OCI-LY7 (cell line): Measurements from ENCODE around the gene GNAQ. TPM values are rescaled to one million over a fixed set of nuclear protein-coding genes. Genes with fewer than 3 reads are reported as not detected.

Experiments
- BruUV-seq: library from RNA; stranded (reverse); fragments of 400-500 nt; replicated peaks from 2 replicates; lab custom pipeline; 2021; lab: Mats Ljungman, UMichigan
- CTCF ChIA-PET: fragments of 300-600 bp; sonication (Branson Sonifier 250); formaldehyde crosslinking; loops from one replicate; lab custom pipeline; 2022; ENCODE audit warnings: antibody characterized with exemption; ENCODE audit not compliant: unreplicated experiment; lab: Charles Lee
- POLR2A ChIA-PET: fragments of 300-600 bp; sonication (Branson Sonifier 250); formaldehyde crosslinking; loops from one replicate; lab custom pipeline; 2022; ENCODE audit warnings: antibody characterized with exemption; lab: Charles Lee
- DNase-seq: peaks from one replicate; pipeline ENCODE4 v3.0.0-alpha.2; 2015; ENCODE audit warnings: low spot score
- H2AFZ ChIP-seq: fragments of 200-600 bp; sonication (generic), shearing (Covaris generic); 2 replicates; pipeline ENCODE4 v1.6.1; 2014; ENCODE audit warnings: mild to moderate bottlenecking, antibody characterized with exemption, low read length, moderate library complexity
- H3K27ac ChIP-seq: fragments of 200-600 bp; sonication (generic); 2 replicates; pipeline ENCODE4 v1.5.1; 2014; ENCODE audit warnings: mixed run types, low read depth, mild to moderate bottlenecking, moderate library complexity, low read length, inconsistent platforms; ENCODE audit not compliant: poor library complexity, severe bottlenecking
- H3K36me3 ChIP-seq: fragments of 200-600 bp; sonication (generic); 2 replicates; pipeline ENCODE4 v1.6.1; 2014; ENCODE audit warnings: mild to moderate bottlenecking, antibody characterized with exemption, low read length, moderate library complexity, mixed read lengths; ENCODE audit not compliant: insufficient read depth
- H3K4me1 ChIP-seq: fragments of 200-600 bp; sonication (generic); 2 replicates; pipeline ENCODE4 v1.5.1; 2014; ENCODE audit warnings: mild to moderate bottlenecking, low read length; ENCODE audit not compliant: insufficient read depth, poor library complexity, severe bottlenecking
- H3K4me2 ChIP-seq: fragments of 200-600 bp; sonication (generic); 2 replicates; pipeline ENCODE4 v1.6.1; 2014; ENCODE audit warnings: mild to moderate bottlenecking, low read length
- H3K4me3 ChIP-seq: fragments of 200-600 bp; sonication (generic); 2 replicates; pipeline ENCODE4 v1.5.1; 2014; ENCODE audit warnings: mild to moderate bottlenecking, low read depth, low read length; ENCODE audit not compliant: poor library complexity, severe bottlenecking
- H3K79me2 ChIP-seq: fragments of 200-600 bp; sonication (generic); 2 replicates; pipeline ENCODE4 v1.6.1; 2016; ENCODE audit warnings: low read depth, mild to moderate bottlenecking, low read length, moderate library complexity, mixed read lengths; ENCODE audit not compliant: insufficient read depth
- H3K9me2 ChIP-seq: fragments of 200-600 bp; sonication (generic); 2 replicates; pipeline ENCODE4 v1.6.1; 2016; ENCODE audit warnings: mild to moderate bottlenecking, low read length, mixed read lengths; ENCODE audit not compliant: insufficient read depth
- H3K9me3 ChIP-seq: fragments of 200-600 bp; sonication (generic); 2 replicates; pipeline ENCODE4 v1.6.1; 2014; ENCODE audit warnings: mild to moderate bottlenecking, mixed run types, low read length, mixed read lengths
- H4K20me1 ChIP-seq: fragments of 200-600 bp; sonication (generic); 2 replicates; pipeline ENCODE4 v1.6.1; 2014; ENCODE audit warnings: mild to moderate bottlenecking, antibody characterized with exemption, low read length, moderate library complexity, mixed read lengths; ENCODE audit not compliant: insufficient read depth
- EZH2phosphoT487 ChIP-seq: fragments of 200-600 bp; sonication (generic); IDR thresholded peaks from 2 replicates; pipeline ENCODE4 v1.6.1; 2018; ENCODE audit warnings: low read depth, borderline replicate concordance, mild to moderate bottlenecking, mixed run types, antibody characterized with exemption, low read length, moderate library complexity, mixed read lengths
- intact Hi-C: fragments of 100-400 bp; cut with micrococcal nuclease; formaldehyde crosslinking; loops from one replicate; pipeline ENCODE4 v1.10.0; 2022; ENCODE audit not compliant: unreplicated experiment
- total RNA-seq, 2 experiments: library from RNA; depleted of rRNA in 1 of 2; stranded (reverse); fragments of >200 nt in 1 of 2; shearing (Covaris generic) in 1 of 2; gene quantifications; 2 replicates each; pipeline ENCODE4 v1.2.3, GENCODE V29; 2014 to 2022
- TF ChIP-seq, protein P1 (sequence below): fragments of 200-600 bp; sonication (generic); conservative IDR thresholded peaks from 2 replicates; pipeline ENCODE4 v1.5.1; 2014; ENCODE audit warnings: mild to moderate bottlenecking, antibody characterized with exemption, low read length, moderate library complexity, mixed read lengths

GNAQ gene
- total RNA-seq, 2 experiments from 2014 or later, result not detected

DNA sequence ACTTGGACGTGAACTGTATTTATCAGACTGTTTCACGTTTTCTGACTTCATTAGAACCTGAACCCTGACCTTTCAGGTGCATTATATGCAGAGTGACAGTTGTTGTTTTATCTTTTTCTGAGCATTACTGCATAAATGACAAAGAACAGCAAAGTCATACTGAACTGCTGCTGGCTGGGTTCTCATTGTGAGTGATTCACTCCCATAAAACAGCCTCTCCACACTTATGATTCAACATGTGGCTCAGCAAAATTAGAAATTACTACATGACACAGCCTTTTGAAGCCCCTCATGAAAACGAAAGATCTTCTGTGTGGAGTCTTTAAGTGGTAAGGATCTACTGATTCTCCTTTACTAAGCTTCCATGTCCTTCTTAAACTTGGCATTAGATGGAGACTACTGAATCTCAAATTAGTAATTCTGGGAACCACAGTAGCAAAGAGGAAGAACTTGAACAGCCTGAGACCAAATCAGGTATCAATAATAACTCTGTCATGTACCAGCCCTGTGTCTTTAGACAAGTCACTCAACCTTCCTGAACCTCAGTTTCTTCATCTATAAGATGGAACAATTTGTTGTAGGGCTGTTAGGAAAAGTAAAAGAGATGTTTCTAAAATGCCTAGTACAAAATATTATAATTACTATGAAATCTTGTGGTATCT lies 211.2 kb downstream of the GNAQ start:
- no peak for TF ChIP-seq EZH2phosphoT487
- TF ChIP-seq, protein P1, sequence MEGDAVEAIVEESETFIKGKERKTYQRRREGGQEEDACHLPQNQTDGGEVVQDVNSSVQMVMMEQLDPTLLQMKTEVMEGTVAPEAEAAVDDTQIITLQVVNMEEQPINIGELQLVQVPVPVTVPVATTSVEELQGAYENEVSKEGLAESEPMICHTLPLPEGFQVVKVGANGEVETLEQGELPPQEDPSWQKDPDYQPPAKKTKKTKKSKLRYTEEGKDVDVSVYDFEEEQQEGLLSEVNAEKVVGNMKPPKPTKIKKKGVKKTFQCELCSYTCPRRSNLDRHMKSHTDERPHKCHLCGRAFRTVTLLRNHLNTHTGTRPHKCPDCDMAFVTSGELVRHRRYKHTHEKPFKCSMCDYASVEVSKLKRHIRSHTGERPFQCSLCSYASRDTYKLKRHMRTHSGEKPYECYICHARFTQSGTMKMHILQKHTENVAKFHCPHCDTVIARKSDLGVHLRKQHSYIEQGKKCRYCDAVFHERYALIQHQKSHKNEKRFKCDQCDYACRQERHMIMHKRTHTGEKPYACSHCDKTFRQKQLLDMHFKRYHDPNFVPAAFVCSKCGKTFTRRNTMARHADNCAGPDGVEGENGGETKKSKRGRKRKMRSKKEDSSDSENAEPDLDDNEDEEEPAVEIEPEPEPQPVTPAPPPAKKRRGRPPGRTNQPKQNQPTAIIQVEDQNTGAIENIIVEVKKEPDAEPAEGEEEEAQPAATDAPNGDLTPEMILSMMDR, result no peak
- no peak for DNase-seq
- intact Hi-C loops, result no loop called here
- ChIA-PET CTCF (no interaction called here), POLR2A (no interaction called here)
- Histone ChIP-seq H3K4me3 (no peak overlapping the region), H4K20me1 (no peaks in the 10 kb centered on the region), H3K4me1 (no peaks in the 10 kb centered on the region), H3K79me2 (no peaks in the 10 kb centered on the region), H3K36me3 (no peaks in the 10 kb centered on the region), H3K9me2 (no peaks in the 10 kb centered on the region), H3K4me2 (no peak overlapping the region), H2AFZ (no peak overlapping the region), H3K9me3 (no peaks in the 10 kb centered on the region), H3K27ac (no peak overlapping the region)
- no TSS peak for BruUV-seq

DNA sequence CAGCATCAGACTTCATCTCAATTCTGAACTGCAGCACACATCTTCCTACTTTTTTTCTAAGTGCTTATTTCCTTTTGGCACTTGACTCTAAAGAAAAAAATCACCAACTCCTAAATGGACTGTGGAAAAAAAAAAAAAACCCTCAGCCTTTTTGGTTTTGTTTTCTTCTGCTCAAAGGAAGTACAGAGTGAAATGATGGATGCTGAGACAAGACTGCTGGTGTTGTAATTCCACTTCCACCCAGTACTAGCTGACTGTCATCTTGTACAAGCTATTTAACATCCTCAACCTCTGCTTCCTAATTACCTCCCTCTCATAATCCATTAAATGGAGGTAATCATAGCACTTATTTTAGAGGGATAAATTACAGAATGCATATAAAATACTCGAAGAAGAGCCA lies 212.0 kb downstream of the GNAQ start:
- Histone ChIP-seq H3K9me2 (no peaks in the 10 kb centered on the region), H3K79me2 (no peaks in the 10 kb centered on the region), H3K4me1 (no peaks in the 10 kb centered on the region), H3K36me3 (no peaks in the 10 kb centered on the region), H3K4me2 (no peak overlapping the region), H3K4me3 (no peak overlapping the region), H2AFZ (no peak overlapping the region), H4K20me1 (no peaks in the 10 kb centered on the region), H3K9me3 (no peaks in the 10 kb centered on the region), H3K27ac (no peak overlapping the region)
- TF ChIP-seq, protein P1, result no peak
- no peak for TF ChIP-seq EZH2phosphoT487
- ChIA-PET POLR2A (interaction anchor here (0.7 kb wide), 1 partner anchor 23 kb away, joined by 5 read pairs; no protein-coding TSS in a partner anchor), CTCF (no interaction called here)
- no TSS peak for BruUV-seq
- DNase-seq, result no peak
- intact Hi-C loops, result no loop called here

DNA sequence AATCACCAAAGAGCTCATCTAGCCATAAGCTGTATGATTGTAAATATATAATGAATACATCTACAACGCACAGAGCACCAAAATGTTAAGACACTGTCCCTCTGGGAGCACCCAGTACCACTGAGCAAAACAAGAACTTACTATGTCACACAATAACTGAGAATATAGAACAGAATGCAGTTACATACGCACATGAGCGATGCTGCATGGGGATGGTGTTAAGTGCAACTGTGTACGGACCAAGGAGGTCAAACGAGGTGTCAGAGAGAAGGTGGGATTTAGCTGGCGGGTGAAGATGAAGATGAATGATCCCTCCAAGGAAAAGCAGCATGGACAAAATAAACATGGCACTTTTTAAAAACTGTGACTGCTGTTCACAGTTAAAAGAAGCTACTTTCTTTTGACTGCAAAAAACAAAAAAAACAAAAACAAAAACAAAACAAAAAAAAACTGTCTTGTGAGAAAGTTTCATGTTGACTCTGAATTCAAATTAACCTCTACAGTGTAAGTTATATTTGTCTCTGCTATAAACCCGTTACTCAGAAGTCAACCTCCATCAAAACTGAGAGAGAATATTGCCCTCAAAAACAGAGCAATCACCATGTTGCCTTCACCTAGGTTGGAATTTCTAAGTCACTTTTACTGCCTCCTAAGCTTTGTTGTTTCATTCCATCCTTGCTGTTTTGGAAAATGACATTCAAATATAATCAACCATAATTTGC lies 213.9 kb downstream of the GNAQ start:
- no peaks in the 10 kb centered on the region for H3K4me1 ChIP-seq
- BruUV-seq, result no TSS peak
- no peaks in the 10 kb centered on the region for H3K9me2 ChIP-seq
- no peak for DNase-seq
- no peaks in the 10 kb centered on the region for H3K9me3 ChIP-seq
- POLR2A ChIA-PET, result interaction anchor here (0.6 to 0.7 kb wide), 3 partner anchors 108 to 452 kb away, joined by 3 to 4 read pairs (median 3); no protein-coding TSS in a partner anchor
- no peak overlapping the region for H3K27ac ChIP-seq
- H3K36me3 ChIP-seq, result no peaks in the 10 kb centered on the region
- intact Hi-C loops, result no loop called here
- CTCF ChIA-PET, result no interaction called here
- H4K20me1 ChIP-seq, result no peaks in the 10 kb centered on the region
- no peak overlapping the region for H2AFZ ChIP-seq
- no peak overlapping the region for H3K4me3 ChIP-seq
- TF ChIP-seq, protein P1, result no peak
- TF ChIP-seq EZH2phosphoT487, result no peak
- no peak overlapping the region for H3K4me2 ChIP-seq
- H3K79me2 ChIP-seq, result no peaks in the 10 kb centered on the region
